ENCODE measurements around the gene UBE2O.
"Not testable (repeated sequence)": the region's sequence is repeated elsewhere in the genome, so short reads cannot be mapped to it uniquely, and the experiment has no call there.

Gene UBE2O

GRCh38 chr17:76367642-76368041 is 85.3 kb downstream of the UBE2O start:
- DNase-seq: no peak

GRCh38 chr17:76366247-76366646 is 86.7 kb downstream of the UBE2O start:
- no peak for DNase-seq

- DNase-seq: no peak
These were observed 87.6 kb downstream of the UBE2O start for GRCh38 chr17:76365256-76365903.

GRCh38 chr17:76363107-76363842 is 89.7 kb downstream of the UBE2O start:
- DNase-seq: no peak

- no peak for DNase-seq
These were observed 92.5 kb downstream of the UBE2O start for GRCh38 chr17:76360461-76360860.

- not testable (repeated sequence) for DNase-seq
These were observed 93.2 kb downstream of the UBE2O start for GRCh38 chr17:76359776-76360175.

- DNase-seq: no peak
These were observed 93.6 kb downstream of the UBE2O start for GRCh38 chr17:76359375-76359774.

- no peak for DNase-seq
These were observed 95.3 kb downstream of the UBE2O start for GRCh38 chr17:76357597-76358158.

GRCh38 chr17:76356803-76357456 is 96.0 kb downstream of the UBE2O start:
- DNase-seq: no peak

- DNase-seq: no peak
These were observed 98.1 kb downstream of the UBE2O start for GRCh38 chr17:76354747-76355310.

- no peak for DNase-seq
These were observed 98.6 kb downstream of the UBE2O start for GRCh38 chr17:76354317-76354729.

- DNase-seq: peak; percentile 74 to 77
These were observed 99.2 kb downstream of the UBE2O start, which contains the start of gene PRPSAP1 for GRCh38 chr17:76353599-76354316. TSS of gene PRPSAP1 (minus strand) at chr17:76353916. CDS start at chr17:76353703, 213 bp downstream.

GRCh38 chr17:76353004-76353598 is 99.9 kb downstream of the UBE2O start:
- DNase-seq: peak; percentile 5 to 10

GRCh38 chr17:76351526-76352071 is 101.4 kb downstream of the UBE2O start:
- DNase-seq: no peak

GRCh38 chr17:76350463-76350862 is 102.5 kb downstream of the UBE2O start:
- no peak for DNase-seq

- not testable (repeated sequence) for DNase-seq
These were observed 106.0 kb downstream of the UBE2O start for GRCh38 chr17:76346936-76347335.

GRCh38 chr17:76345377-76345974 is 107.5 kb downstream of the UBE2O start:
- DNase-seq: no peak

- no peak for DNase-seq
These were observed 109.8 kb downstream of the UBE2O start for GRCh38 chr17:76343106-76343505.

- no peak for DNase-seq
These were observed 111.7 kb downstream of the UBE2O start for GRCh38 chr17:76341301-76341700.

Measured in activated CD4-positive, alpha-beta T cell treated with anti-CD3 and anti-CD28 coated beads for 4 hours (primary cell).